ENCODE data around the gene FLRT3. TPM values are rescaled to one million over a fixed set of nuclear protein-coding genes. Genes with fewer than 3 reads are reported as not detected.

FLRT3 gene
- total and polyA plus RNA-seq, 2 experiments from 2014 or later, result 0.17 to 0.45 TPM

GRCh38 chr20:14307956-14308355 is 29.5 kb downstream of the FLRT3 start (continued):
- no peak for TF ChIP-seq ZNF462 (CRISPR knock-in tag; IDR thresholded peaks at IDR 0.05)

GRCh38 chr20:14304472-14304871 is 32.9 kb downstream of the FLRT3 start:
- H3K79me2 ChIP-seq (replicated peaks; ENCODE audit: insufficient read depth), result no peaks in the 10 kb centered on the region
- Mint-ChIP-seq H3K4me3 (no peak overlapping the region), H3K4me1 (peaks cover 5% of the 10 kb centered on the region; the same call in 2 of the 3 replicates), H3K9me3 (no peaks in the 10 kb centered on the region), H3K27me3 (ENCODE audit: insufficient read depth, low read depth, poor library complexity) (no peaks in the 10 kb centered on the region), H3K27ac (no peak overlapping the region), H3K36me3 (ENCODE audit: low read depth) (no peaks in the 10 kb centered on the region)
- no peaks in the 10 kb centered on the region for H3K27me3 ChIP-seq (ENCODE audit: insufficient read depth)
- H3K4me3 ChIP-seq, result no peak overlapping the region
- H3K27ac ChIP-seq (ENCODE audit: low read depth), result no peak overlapping the region
- H3F3A ChIP-seq (replicated peaks; ENCODE audit: low read depth), result no peaks in the 10 kb centered on the region
- no peak overlapping the region for H3K4me2 ChIP-seq
- no peaks in the 10 kb centered on the region for H4K20me1 ChIP-seq (replicated peaks; ENCODE audit: insufficient read depth)
- H3K36me3 ChIP-seq (ENCODE audit: insufficient read depth), result no peaks in the 10 kb centered on the region
- no peaks in the 10 kb centered on the region for H3K9me2 ChIP-seq (ENCODE audit: insufficient read depth)
- no peak overlapping the region for H2AFZ ChIP-seq
- ATAC-seq (no peak), DNase-seq (ENCODE audit: low spot score) (no peak)
- H3K4me1 ChIP-seq (ENCODE audit: insufficient read depth), result no peaks in the 10 kb centered on the region
- no peak for TF ChIP-seq EZH2phosphoT487 (IDR thresholded peaks at IDR 0.05; ENCODE audit: unreplicated experiment)
- no peak for TF ChIP-seq EZH2 (IDR thresholded peaks at IDR 0.05; ENCODE audit: low read depth, unreplicated experiment)
- no peak for TF ChIP-seq ZNF462 (CRISPR knock-in tag; IDR thresholded peaks at IDR 0.05)
- no peak for TF ChIP-seq STAT1 (IDR thresholded peaks at IDR 0.05; ENCODE audit: unreplicated experiment)
- no peak for TF ChIP-seq NANOG (IDR thresholded peaks at IDR 0.05; ENCODE audit: borderline replicate concordance)
- TF ChIP-seq ZNF114 (CRISPR knock-in tag; IDR thresholded peaks at IDR 0.05), result no peak
- TF ChIP-seq CREB1 (CRISPR knock-in tag; IDR thresholded peaks at IDR 0.05; ENCODE audit: low read depth), result no peak
- TF ChIP-seq CTCF (conservative IDR thresholded peaks at IDR 0.05; ENCODE audit: low read depth in 2 of 2), result no peak
